Measurements from ENCODE around the gene CLSTN2.

The CLSTN2 gene

DNA sequence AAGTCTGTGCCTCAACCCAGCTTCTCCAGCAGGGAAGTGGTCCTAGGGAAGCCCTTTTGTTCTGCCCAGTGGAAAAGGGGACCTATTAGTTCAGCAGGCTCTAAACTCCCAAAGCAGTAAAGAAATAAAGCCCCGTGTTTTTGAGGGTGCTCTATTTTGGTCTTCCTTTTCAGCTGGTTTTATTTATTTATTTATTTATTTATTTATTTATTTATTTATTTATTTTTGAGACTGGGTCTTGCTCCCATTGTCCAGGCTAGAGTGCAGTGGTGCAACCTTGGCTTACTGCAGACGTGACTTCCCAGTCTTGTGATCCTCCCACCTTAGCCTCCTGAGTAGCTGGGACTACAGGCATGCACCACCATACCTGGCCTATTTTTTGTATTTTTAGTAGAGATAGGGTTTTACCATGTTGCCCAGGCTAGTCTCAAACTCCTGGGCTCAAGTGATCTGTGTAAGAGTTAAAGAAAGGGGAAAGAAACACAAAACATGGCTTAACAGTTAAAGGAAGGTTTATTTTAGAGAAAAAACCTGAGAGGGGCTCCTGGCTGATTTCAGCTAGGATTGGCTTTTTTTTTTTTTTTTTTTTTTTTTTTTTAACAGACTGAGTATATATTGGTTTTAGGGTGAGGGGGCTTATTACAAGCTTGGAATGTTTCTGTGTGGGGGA, 154.6 kb downstream of the CLSTN2 start:
- no peak overlapping the region for H3K4me3 ChIP-seq (ENCODE audit: low read depth, low read length)
- peaks cover 6% of the 10 kb centered on the region; the same call in 1 of the 2 replicates for H3K4me1 ChIP-seq (ENCODE audit: control insufficient read depth, insufficient read depth, low read length)
- CTCF ChIA-PET, result interaction anchor here (0.6 kb wide), 1 partner anchor 72 kb away, joined by 3 read pairs; no protein-coding TSS in a partner anchor
- POLR2A ChIA-PET, result no interaction called here
- no peak overlapping the region for H3K27ac ChIP-seq (ENCODE audit: extremely low read depth, low read depth, low read length)
- H3K36me3 ChIP-seq (ENCODE audit: control insufficient read depth in 2 of 2, insufficient read depth in 1 of 2, low read length in 2 of 2), result no peaks in the 10 kb centered on the region
- H3K9me3 ChIP-seq (ENCODE audit: control insufficient read depth, insufficient read depth, low read depth, low read length), result no peaks in the 10 kb centered on the region
- TF ChIP-seq ZNF623 (tag by site-specific recombination; IDR thresholded peaks at IDR 0.05), result peak; percentile 43
- peak; percentile 3 for TF ChIP-seq ZNF510 (tag by site-specific recombination; IDR thresholded peaks at IDR 0.05; ENCODE audit: insufficient replicate concordance)
- TF ChIP-seq, protein P1, sequence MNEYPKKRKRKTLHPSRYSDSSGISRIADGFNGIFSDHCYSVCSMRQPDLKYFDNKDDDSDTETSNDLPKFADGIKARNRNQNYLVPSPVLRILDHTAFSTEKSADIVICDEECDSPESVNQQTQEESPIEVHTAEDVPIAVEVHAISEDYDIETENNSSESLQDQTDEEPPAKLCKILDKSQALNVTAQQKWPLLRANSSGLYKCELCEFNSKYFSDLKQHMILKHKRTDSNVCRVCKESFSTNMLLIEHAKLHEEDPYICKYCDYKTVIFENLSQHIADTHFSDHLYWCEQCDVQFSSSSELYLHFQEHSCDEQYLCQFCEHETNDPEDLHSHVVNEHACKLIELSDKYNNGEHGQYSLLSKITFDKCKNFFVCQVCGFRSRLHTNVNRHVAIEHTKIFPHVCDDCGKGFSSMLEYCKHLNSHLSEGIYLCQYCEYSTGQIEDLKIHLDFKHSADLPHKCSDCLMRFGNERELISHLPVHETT (tag by site-specific recombination; IDR thresholded peaks at IDR 0.05), result no peak
- 0 out of 2 replicates have a peak, but pooled peaks have one; percentile 15 for TF ChIP-seq ZNF433 (tag by site-specific recombination; IDR thresholded peaks at IDR 0.05; ENCODE audit: low read depth)
- no peak for TF ChIP-seq KLF1 (tag by site-specific recombination; IDR thresholded peaks at IDR 0.05)
- no peak for TF ChIP-seq ZNF76 (tag by site-specific recombination; IDR thresholded peaks at IDR 0.05; ENCODE audit: borderline replicate concordance, low read depth)
- no peak for TF ChIP-seq HOXA7 (CRISPR knock-in tag; IDR thresholded peaks at IDR 0.05; ENCODE audit: borderline replicate concordance)
- TF ChIP-seq ZNF621 (tag by site-specific recombination; IDR thresholded peaks at IDR 0.05), result no peak
- TF ChIP-seq ZNF391 (tag by site-specific recombination; IDR thresholded peaks at IDR 0.05; ENCODE audit: borderline replicate concordance, low read depth), result no peak
- TF ChIP-seq, protein P2, sequence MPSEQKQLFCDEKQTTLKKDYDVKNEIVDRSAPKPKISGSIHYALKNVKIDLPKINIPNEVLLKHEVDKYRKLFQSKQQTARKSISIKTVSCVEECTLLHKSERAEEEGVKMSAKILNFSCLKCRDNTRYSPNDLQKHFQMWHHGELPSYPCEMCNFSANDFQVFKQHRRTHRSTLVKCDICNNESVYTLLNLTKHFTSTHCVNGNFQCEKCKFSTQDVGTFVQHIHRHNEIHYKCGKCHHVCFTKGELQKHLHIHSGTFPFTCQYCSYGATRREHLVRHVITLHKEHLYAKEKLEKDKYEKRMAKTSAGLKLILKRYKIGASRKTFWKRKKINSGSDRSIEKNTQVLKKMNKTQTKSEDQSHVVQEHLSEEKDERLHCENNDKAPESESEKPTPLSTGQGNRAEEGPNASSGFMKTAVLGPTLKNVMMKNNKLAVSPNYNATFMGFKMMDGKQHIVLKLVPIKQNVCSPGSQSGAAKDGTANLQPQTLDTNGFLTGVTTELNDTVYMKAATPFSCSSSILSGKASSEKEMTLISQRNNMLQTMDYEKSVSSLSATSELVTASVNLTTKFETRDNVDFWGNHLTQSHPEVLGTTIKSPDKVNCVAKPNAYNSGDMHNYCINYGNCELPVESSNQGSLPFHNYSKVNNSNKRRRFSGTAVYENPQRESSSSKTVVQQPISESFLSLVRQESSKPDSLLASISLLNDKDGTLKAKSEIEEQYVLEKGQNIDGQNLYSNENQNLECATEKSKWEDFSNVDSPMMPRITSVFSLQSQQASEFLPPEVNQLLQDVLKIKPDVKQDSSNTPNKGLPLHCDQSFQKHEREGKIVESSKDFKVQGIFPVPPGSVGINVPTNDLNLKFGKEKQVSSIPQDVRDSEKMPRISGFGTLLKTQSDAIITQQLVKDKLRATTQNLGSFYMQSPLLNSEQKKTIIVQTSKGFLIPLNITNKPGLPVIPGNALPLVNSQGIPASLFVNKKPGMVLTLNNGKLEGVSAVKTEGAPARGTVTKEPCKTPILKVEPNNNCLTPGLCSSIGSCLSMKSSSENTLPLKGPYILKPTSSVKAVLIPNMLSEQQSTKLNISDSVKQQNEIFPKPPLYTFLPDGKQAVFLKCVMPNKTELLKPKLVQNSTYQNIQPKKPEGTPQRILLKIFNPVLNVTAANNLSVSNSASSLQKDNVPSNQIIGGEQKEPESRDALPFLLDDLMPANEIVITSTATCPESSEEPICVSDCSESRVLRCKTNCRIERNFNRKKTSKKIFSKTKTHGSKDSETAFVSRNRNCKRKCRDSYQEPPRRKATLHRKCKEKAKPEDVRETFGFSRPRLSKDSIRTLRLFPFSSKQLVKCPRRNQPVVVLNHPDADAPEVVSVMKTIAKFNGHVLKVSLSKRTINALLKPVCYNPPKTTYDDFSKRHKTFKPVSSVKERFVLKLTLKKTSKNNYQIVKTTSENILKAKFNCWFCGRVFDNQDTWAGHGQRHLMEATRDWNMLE (tag by site-specific recombination; conservative IDR thresholded peaks at IDR 0.05; ENCODE audit: low read depth), result peak; percentile 67
- TF ChIP-seq, protein P3, sequence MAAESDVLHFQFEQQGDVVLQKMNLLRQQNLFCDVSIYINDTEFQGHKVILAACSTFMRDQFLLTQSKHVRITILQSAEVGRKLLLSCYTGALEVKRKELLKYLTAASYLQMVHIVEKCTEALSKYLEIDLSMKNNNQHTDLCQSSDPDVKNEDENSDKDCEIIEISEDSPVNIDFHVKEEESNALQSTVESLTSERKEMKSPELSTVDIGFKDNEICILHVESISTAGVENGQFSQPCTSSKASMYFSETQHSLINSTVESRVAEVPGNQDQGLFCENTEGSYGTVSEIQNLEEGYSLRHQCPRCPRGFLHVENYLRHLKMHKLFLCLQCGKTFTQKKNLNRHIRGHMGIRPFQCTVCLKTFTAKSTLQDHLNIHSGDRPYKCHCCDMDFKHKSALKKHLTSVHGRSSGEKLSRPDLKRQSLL (tag by site-specific recombination; IDR thresholded peaks at IDR 0.05), result no peak
- TF ChIP-seq ZNF221 (tag by site-specific recombination; IDR thresholded peaks at IDR 0.05; ENCODE audit: borderline replicate concordance), result no peak
- no peak for TF ChIP-seq ZNF146 (tag by site-specific recombination; IDR thresholded peaks at IDR 0.05)
- TF ChIP-seq IKZF3 (tag by site-specific recombination; IDR thresholded peaks at IDR 0.05), result no peak
- TF ChIP-seq, protein P4, sequence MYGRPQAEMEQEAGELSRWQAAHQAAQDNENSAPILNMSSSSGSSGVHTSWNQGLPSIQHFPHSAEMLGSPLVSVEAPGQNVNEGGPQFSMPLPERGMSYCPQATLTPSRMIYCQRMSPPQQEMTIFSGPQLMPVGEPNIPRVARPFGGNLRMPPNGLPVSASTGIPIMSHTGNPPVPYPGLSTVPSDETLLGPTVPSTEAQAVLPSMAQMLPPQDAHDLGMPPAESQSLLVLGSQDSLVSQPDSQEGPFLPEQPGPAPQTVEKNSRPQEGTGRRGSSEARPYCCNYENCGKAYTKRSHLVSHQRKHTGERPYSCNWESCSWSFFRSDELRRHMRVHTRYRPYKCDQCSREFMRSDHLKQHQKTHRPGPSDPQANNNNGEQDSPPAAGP (tag by site-specific recombination; IDR thresholded peaks at IDR 0.05), result no peak
- TF ChIP-seq, protein P5, sequence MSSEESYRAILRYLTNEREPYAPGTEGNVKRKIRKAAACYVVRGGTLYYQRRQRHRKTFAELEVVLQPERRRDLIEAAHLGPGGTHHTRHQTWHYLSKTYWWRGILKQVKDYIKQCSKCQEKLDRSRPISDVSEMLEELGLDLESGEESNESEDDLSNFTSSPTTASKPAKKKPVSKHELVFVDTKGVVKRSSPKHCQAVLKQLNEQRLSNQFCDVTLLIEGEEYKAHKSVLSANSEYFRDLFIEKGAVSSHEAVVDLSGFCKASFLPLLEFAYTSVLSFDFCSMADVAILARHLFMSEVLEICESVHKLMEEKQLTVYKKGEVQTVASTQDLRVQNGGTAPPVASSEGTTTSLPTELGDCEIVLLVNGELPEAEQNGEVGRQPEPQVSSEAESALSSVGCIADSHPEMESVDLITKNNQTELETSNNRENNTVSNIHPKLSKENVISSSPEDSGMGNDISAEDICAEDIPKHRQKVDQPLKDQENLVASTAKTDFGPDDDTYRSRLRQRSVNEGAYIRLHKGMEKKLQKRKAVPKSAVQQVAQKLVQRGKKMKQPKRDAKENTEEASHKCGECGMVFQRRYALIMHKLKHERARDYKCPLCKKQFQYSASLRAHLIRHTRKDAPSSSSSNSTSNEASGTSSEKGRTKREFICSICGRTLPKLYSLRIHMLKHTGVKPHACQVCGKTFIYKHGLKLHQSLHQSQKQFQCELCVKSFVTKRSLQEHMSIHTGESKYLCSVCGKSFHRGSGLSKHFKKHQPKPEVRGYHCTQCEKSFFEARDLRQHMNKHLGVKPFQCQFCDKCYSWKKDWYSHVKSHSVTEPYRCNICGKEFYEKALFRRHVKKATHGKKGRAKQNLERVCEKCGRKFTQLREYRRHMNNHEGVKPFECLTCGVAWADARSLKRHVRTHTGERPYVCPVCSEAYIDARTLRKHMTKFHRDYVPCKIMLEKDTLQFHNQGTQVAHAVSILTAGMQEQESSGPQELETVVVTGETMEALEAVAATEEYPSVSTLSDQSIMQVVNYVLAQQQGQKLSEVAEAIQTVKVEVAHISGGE (tag by site-specific recombination; conservative IDR thresholded peaks at IDR 0.05; ENCODE audit: low read depth), result peak; percentile 61
- TF ChIP-seq ZNF311 (tag by site-specific recombination; IDR thresholded peaks at IDR 0.05; ENCODE audit: borderline replicate concordance), result no peak
- TF ChIP-seq ZNF624 (tag by site-specific recombination; IDR thresholded peaks at IDR 0.05), result no peak
- TF ChIP-seq ZNF157 (tag by site-specific recombination; IDR thresholded peaks at IDR 0.05), result no peak
- no peak for TF ChIP-seq SP2 (tag by site-specific recombination; IDR thresholded peaks at IDR 0.05)
- peak; percentile 67 for TF ChIP-seq ZNF555 (tag by site-specific recombination; conservative IDR thresholded peaks at IDR 0.05)
- TF ChIP-seq ZNF341 (tag by site-specific recombination; IDR thresholded peaks at IDR 0.05; ENCODE audit: low read depth), result no peak
- TF ChIP-seq, protein P6, sequence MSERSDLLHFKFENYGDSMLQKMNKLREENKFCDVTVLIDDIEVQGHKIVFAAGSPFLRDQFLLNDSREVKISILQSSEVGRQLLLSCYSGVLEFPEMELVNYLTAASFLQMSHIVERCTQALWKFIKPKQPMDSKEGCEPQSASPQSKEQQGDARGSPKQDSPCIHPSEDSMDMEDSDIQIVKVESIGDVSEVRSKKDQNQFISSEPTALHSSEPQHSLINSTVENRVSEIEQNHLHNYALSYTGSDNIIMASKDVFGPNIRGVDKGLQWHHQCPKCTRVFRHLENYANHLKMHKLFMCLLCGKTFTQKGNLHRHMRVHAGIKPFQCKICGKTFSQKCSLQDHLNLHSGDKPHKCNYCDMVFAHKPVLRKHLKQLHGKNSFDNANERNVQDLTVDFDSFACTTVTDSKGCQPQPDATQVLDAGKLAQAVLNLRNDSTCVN (tag by site-specific recombination; optimal IDR thresholded peaks at IDR 0.05), result no peak
- no peak for TF ChIP-seq ZNF548 (tag by site-specific recombination; IDR thresholded peaks at IDR 0.05)

All from HEK293 (cell line).